Measurements from ENCODE around the gene FOXP3.

Gene FOXP3

DNA sequence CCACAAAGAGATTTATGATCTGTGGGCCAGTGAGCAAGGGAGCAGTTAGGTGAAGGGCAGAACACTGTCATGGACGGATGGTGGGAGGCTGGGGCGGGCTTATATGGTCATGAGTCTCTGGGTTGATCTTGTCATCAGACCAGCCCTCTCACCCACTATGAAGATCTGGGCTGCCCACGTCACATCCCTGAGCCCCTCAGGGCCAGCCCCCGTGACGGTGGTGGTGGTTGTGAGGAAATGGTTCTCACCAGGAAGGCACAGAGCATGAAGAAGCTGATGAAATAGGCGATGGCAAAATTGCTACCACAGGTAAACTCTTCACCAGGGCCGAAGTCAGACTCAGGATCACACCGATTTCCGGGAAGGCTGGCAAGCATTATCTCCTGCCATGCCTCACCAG lies 53.4 kb downstream of the FOXP3 start:
- TF ChIP-seq EGR1 (IDR thresholded peaks at IDR 0.05) (no peak), TCF12 (IDR thresholded peaks at IDR 0.05; ENCODE audit: low read depth) (no peak)
- TF ChIP-seq, protein P1, sequence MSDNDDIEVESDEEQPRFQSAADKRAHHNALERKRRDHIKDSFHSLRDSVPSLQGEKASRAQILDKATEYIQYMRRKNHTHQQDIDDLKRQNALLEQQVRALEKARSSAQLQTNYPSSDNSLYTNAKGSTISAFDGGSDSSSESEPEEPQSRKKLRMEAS (IDR thresholded peaks at IDR 0.05), result no peak

DNA sequence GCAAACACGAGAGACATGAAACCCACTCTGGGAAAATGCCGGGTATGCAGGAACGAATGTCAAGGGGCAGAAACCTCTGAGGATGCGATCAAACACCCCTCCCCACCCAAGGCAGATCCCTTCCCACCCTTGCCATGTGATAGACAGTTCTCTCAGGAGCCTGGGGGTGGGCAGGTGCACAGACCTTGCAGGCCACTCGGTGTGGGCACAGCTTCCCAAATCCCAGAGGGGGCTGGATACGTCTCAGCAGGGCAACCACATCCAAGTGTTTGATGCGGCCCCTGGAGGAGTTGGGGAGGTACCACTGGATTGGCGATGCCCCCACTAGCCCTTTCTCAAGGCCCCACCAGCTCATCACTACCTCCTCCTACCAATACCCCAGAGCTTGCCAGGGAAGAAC lies 54.1 kb downstream of the FOXP3 start:
- TF ChIP-seq, protein P1 (IDR thresholded peaks at IDR 0.05), result no peak
- TF ChIP-seq RAD21 (IDR thresholded peaks at IDR 0.05; ENCODE audit: low read depth), result no peak

DNA sequence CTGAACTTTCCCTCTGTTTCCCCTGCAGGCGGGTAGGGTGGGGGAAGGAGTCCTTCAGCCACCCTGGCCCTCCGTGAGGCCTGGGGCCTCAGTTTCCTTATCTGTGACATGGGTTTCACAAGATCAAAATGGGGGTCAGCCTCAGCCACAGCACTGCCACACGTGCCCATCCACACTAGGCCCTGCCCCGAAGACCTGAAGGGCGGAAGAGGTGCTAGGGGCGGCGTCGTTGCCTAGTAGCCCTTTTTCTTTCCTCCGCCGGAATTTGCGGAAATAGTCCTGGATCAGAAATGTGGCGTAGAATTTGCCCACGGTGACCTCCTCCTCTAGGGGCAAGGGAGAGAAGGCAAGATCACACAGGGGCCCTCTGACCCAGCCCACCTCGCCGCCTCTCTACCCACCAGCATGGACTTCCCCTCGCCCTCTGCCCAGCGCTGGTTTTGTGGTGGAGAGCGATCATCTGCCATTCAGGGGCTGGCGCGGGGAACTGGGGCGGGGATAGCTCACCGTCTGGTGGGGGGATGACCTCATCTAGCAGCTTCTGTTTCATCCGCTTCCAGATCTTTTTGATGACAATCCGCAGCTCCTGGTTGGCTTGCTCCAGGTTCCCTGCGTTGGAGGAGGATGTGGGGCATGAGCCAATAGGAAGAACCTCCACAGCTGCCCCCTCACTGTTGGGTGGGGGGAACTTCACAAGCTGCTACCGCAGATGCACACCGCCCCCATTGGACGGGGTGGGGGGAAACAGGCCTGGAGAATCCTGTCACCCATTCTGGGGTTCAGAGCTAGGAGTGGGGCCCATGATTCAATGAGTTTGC lies 54.9 kb downstream of the FOXP3 start:
- TF ChIP-seq TEAD4 (IDR thresholded peaks at IDR 0.05), result no peak
- TF ChIP-seq YY1 (IDR thresholded peaks at IDR 0.05; ENCODE audit: low read depth), result no peak
- TF ChIP-seq, protein P2, sequence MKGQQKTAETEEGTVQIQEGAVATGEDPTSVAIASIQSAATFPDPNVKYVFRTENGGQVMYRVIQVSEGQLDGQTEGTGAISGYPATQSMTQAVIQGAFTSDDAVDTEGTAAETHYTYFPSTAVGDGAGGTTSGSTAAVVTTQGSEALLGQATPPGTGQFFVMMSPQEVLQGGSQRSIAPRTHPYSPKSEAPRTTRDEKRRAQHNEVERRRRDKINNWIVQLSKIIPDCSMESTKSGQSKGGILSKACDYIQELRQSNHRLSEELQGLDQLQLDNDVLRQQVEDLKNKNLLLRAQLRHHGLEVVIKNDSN (IDR thresholded peaks at IDR 0.05), result no peak
- TF ChIP-seq, protein P3, sequence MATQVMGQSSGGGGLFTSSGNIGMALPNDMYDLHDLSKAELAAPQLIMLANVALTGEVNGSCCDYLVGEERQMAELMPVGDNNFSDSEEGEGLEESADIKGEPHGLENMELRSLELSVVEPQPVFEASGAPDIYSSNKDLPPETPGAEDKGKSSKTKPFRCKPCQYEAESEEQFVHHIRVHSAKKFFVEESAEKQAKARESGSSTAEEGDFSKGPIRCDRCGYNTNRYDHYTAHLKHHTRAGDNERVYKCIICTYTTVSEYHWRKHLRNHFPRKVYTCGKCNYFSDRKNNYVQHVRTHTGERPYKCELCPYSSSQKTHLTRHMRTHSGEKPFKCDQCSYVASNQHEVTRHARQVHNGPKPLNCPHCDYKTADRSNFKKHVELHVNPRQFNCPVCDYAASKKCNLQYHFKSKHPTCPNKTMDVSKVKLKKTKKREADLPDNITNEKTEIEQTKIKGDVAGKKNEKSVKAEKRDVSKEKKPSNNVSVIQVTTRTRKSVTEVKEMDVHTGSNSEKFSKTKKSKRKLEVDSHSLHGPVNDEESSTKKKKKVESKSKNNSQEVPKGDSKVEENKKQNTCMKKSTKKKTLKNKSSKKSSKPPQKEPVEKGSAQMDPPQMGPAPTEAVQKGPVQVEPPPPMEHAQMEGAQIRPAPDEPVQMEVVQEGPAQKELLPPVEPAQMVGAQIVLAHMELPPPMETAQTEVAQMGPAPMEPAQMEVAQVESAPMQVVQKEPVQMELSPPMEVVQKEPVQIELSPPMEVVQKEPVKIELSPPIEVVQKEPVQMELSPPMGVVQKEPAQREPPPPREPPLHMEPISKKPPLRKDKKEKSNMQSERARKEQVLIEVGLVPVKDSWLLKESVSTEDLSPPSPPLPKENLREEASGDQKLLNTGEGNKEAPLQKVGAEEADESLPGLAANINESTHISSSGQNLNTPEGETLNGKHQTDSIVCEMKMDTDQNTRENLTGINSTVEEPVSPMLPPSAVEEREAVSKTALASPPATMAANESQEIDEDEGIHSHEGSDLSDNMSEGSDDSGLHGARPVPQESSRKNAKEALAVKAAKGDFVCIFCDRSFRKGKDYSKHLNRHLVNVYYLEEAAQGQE (IDR thresholded peaks at IDR 0.05; ENCODE audit: low read depth), result no peak
- no peak for TF ChIP-seq EP300 (IDR thresholded peaks at IDR 0.05; ENCODE audit: borderline replicate concordance)
- no peak for TF ChIP-seq FOXM1 (IDR thresholded peaks at IDR 0.05; ENCODE audit: borderline replicate concordance, low read depth)
- TF ChIP-seq RAD21 (IDR thresholded peaks at IDR 0.05; ENCODE audit: low read depth), result no peak
- TF ChIP-seq CREB1 (IDR thresholded peaks at IDR 0.05; ENCODE audit: low read depth), result no peak
- no peak for TF ChIP-seq TCF12 (IDR thresholded peaks at IDR 0.05; ENCODE audit: low read depth)
- TF ChIP-seq CEBPB (IDR thresholded peaks at IDR 0.05), result no peak
- TF ChIP-seq NFIC (IDR thresholded peaks at IDR 0.05), result no peak
- no peak for TF ChIP-seq ZBTB7A (IDR thresholded peaks at IDR 0.05; ENCODE audit: low read depth)
- no peak for TF ChIP-seq EGR1 (IDR thresholded peaks at IDR 0.05)
- TF ChIP-seq TAF1 (IDR thresholded peaks at IDR 0.05; ENCODE audit: low read depth), result no peak
- TF ChIP-seq, protein P1 (IDR thresholded peaks at IDR 0.05), result no peak

DNA sequence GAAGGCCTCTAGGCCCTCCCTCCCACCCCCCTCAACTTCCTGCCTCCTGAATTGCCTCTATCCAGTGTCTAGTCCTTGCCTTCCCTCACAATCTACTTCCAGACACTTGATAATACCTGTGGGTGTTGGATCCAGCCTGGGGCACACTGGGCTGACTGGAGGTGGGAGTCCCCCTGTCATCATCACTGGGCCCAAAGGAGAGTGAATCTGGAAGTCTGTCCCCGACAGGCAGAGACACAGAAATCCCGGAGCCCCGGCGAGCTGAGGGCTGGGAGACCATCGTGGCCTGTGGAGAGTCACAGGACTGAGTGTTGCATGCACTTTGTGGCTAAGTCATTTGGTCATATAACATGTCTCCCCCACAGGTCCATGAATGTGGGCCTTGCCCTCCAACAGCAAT lies 56.1 kb downstream of the FOXP3 start:
- TF ChIP-seq EGR1 (IDR thresholded peaks at IDR 0.05) (no peak), NFIC (IDR thresholded peaks at IDR 0.05) (no peak), ZBTB7A (IDR thresholded peaks at IDR 0.05; ENCODE audit: low read depth) (no peak), YY1 (IDR thresholded peaks at IDR 0.05; ENCODE audit: low read depth) (no peak), FOXM1 (IDR thresholded peaks at IDR 0.05; ENCODE audit: borderline replicate concordance, low read depth) (no peak), TEAD4 (IDR thresholded peaks at IDR 0.05) (no peak), RAD21 (IDR thresholded peaks at IDR 0.05; ENCODE audit: low read depth) (no peak), CEBPB (IDR thresholded peaks at IDR 0.05) (no peak), TAF1 (IDR thresholded peaks at IDR 0.05; ENCODE audit: low read depth) (no peak), CREB1 (IDR thresholded peaks at IDR 0.05; ENCODE audit: low read depth) (no peak), TCF12 (IDR thresholded peaks at IDR 0.05; ENCODE audit: low read depth) (no peak), EP300 (IDR thresholded peaks at IDR 0.05; ENCODE audit: borderline replicate concordance) (no peak)
- TF ChIP-seq, protein P2 (IDR thresholded peaks at IDR 0.05), result no peak
- TF ChIP-seq, protein P3 (IDR thresholded peaks at IDR 0.05; ENCODE audit: low read depth), result no peak
- TF ChIP-seq, protein P1 (IDR thresholded peaks at IDR 0.05), result no peak

DNA sequence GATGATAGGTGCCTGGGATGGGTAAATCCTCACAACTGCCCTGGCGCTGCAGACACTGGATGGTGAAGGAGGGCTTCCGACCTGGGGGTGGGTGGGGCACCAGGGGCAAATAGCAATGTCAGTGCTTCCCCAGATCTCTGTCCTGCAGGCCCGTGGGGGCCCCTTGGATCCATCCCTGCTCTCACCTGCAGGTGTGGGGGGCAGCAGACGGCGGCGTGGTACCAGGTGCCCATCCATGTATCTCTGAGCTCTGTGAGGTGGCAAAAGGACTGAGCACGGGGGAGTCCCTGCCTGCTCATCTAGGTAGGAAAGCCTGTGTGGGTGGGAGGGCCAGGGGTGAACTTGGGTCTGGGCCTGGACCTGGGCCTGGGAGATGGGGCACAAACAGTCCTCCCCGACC lies 58.0 kb downstream of the FOXP3 start:
- TF ChIP-seq TEAD4 (IDR thresholded peaks at IDR 0.05), result no peak
- no peak for TF ChIP-seq TCF12 (IDR thresholded peaks at IDR 0.05; ENCODE audit: low read depth)
- TF ChIP-seq EP300 (IDR thresholded peaks at IDR 0.05; ENCODE audit: borderline replicate concordance), result no peak
- TF ChIP-seq NFIC (IDR thresholded peaks at IDR 0.05), result no peak
- TF ChIP-seq FOXM1 (IDR thresholded peaks at IDR 0.05; ENCODE audit: borderline replicate concordance, low read depth), result no peak
- TF ChIP-seq CREB1 (IDR thresholded peaks at IDR 0.05; ENCODE audit: low read depth), result no peak
- no peak for TF ChIP-seq RAD21 (IDR thresholded peaks at IDR 0.05; ENCODE audit: low read depth)
- no peak for TF ChIP-seq YY1 (IDR thresholded peaks at IDR 0.05; ENCODE audit: low read depth)
- no peak for TF ChIP-seq TAF1 (IDR thresholded peaks at IDR 0.05; ENCODE audit: low read depth)

All from Ishikawa (cell line).